Airway epithelial cell (primary cell): ENCODE results near the gene ZBTB43. TPM values are rescaled to one million over a fixed set of nuclear protein-coding genes. Genes with fewer than 3 reads are reported as not detected.

ENCODE experiments used
- total RNA-seq: library from RNA; depleted of rRNA; stranded (reverse); fragments of >200 nt; gene quantifications from 2 replicates; pipeline ENCODE4 v1.2.3, GENCODE V29; 2015

Gene ZBTB43, protein sequence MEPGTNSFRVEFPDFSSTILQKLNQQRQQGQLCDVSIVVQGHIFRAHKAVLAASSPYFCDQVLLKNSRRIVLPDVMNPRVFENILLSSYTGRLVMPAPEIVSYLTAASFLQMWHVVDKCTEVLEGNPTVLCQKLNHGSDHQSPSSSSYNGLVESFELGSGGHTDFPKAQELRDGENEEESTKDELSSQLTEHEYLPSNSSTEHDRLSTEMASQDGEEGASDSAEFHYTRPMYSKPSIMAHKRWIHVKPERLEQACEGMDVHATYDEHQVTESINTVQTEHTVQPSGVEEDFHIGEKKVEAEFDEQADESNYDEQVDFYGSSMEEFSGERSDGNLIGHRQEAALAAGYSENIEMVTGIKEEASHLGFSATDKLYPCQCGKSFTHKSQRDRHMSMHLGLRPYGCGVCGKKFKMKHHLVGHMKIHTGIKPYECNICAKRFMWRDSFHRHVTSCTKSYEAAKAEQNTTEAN
- total RNA-seq: 7.2 and 7.3 TPM in 2 replicates

DNA sequence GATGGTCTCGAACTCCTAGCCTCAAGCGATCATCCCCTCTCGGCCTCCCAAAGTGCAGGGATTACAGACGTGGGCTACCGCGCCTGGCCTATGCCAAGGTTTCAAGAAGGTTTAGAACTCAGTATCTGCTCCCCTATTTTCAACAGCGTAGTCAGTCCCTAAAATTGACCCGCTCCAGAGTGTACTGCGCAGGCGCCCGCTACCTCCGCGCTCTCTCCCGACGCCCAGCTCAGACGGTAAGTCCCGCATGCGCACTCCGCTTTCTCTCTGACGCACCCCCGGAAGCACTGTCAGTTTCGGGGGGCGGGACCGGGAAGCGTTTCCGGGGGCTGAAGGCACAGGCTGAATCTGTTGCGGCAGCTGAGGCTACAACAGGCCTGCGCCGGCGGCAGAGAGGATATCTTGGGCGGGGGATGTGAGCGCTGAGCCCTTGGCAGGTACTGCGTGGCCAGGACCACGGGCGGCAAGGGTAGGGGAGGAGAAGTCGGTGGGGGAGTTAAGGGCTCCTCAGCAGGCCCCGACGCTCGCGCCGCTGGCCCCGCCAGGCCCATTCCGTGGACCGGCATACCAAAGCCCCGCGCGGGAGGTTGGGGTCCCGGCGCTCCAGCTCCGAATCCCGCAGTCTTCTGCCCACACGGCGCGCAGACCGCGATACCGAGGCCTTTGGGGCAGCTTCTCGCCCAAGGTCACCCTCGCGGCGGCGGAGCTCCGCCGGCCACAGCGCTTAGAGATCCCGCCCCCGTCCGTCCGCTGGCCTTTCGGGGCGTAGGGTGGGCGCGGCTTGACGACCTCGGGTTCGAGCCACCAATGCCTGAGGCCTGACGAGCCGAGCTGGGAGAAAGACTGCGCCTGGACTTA, at the start of gene ZBTB43:
Gene ZBTB43 (plus strand): TSS at position 345 of the 858 bp plus-strand sequence. CDS start 27,470 bp downstream, outside the sequence.

DNA sequence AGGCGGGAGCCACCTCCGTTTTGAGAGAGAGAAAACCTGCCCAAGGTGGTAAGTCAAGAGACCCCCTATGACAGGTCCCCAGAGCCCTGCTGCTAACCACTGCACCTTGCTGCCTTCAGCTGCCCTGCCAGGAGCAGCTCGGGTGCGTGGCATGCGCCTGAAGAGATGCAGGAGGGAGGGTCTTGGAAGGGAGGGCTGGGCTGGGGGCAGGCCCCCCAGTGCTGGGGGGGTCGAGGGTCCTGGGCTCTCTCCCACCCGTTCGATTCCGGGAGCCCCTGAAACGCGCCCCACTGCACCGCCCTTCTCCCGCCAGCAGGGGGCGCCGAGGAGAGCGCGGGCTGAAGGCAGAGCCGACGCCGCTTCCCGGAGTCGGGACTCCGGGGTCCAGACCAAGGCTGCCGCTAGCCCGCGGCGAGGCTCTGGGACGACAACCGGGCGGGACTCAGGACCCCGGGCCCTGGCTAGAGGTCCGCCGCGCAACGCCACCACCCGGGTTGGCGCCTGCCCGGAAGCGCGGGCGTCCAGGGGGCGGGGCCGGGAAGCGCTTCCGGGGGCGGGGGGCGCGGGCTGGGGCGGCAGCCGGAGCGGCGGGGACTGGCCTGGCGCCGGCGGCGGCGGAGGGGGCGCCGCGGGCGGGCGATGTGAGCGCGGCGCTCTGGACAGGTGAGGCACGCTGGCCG, 55.4 kb downstream of the ZBTB43 start, which contains the start of gene ZBTB34:
Gene ZBTB34 (plus strand): TSS at position 563 of the 680 bp plus-strand sequence. CDS start 18,761 bp downstream, outside the sequence.

Other genes starting within 250 kb of the ZBTB43 start
- not detected in 2 replicates for gene LMX1B, start 191.1 kb upstream of the ZBTB43 start, total RNA-seq
- gene ZBTB34, start 55.6 kb downstream of the ZBTB43 start, total RNA-seq: 3.0 and 3.7 TPM in 2 replicates
- gene RALGPS1, start 109.7 kb downstream of the ZBTB43 start, total RNA-seq: 5.5 and 19.2 TPM in 2 replicates